ENCODE data around the gene PRR12. TPM values are rescaled to one million over a fixed set of nuclear protein-coding genes. Genes with fewer than 3 reads are reported as not detected.

The PRR12 gene
- total and polyA plus RNA-seq, 2 donors (not counting 3 experiments of a cell fraction or from before 2014, with no cell fraction given): 1.9 to 37.0 TPM

DNA sequence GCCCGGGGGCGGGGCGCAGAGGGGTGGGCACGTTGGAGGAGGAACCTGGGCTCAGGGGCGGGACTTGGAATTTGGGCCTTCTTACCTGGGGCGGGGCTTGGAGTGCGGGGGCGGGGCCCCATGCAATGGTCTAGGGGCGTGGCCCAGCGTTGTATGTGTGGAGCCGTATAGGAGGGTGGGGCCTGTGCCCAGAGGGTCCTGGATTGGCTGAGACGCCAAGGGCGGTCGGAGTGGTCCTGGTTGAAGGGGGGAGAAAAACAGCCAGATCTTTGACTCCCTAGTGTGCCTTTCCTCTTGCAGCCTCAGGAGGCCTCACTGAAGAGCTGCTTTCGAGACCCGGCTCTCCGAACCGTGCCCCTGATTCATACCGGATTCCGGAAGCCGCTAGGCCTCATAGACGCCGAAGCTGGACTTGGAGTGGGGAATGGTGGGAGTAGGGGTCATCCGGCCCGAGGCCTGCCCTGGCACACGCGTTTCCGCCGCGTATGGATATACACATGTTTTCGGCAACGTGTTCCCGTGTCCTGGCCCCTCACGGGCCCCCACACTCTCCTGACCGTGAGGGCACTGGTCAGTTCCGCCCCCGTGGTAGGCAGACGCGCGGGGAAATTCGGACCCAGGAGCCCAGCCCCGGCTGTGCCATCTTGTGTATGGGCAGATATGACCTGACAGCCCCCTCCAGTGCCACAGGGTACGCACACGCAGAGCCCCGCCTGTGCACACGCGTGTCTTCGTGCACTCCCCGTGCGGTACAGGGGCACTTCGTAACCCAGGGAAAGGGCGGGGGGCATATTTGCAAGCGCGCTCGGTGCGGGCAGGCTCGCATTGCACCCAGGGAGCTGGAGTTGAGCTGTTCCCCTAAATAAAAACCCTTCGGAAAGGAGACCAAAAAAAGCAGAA is 661 bp upstream of the PRR12 start:
- Histone ChIP-seq H3K4me1 (ENCODE audit: control insufficient read depth, extremely low read depth, insufficient read depth, low read length) (peaks cover 16% of the 10 kb centered on the region), H3K9ac (replicated peaks; ENCODE audit: extremely low read depth, insufficient read depth, low read length) (peak overlapping the region; percentile 68), H3K27ac (ENCODE audit: insufficient read depth, low read depth, low read length) (peak overlapping the region; percentile 83), H4K20me1 (replicated peaks; ENCODE audit: control insufficient read depth, extremely low read depth, insufficient read depth, low read length) (no peaks in the 10 kb centered on the region), H3K36me3 (ENCODE audit: control insufficient read depth in 2 of 2, extremely low read depth in 1 of 2, insufficient read depth in 2 of 2, low read length in 2 of 2) (peaks cover 3 to 6% of the 10 kb centered on the region in 2 experiments), H3K27me3 (ENCODE audit: control insufficient read depth in 2 of 2, insufficient read depth in 2 of 2, low read length in 2 of 2) (no peaks in the 10 kb centered on the region), H3K4me2 (ENCODE audit: insufficient read depth, low read length) (peak overlapping the region; percentile 68), H3K79me2 (ENCODE audit: control insufficient read depth, insufficient read depth, low read length) (peaks cover 31% of the 10 kb centered on the region), H3K9me3 (replicated peaks; ENCODE audit: control insufficient read depth, insufficient read depth, low read length) (no peaks in the 10 kb centered on the region), H2AFZ (ENCODE audit: low read depth, low read length) (no peak overlapping the region), H3K9me1 (replicated peaks; ENCODE audit: control insufficient read depth, extremely low read depth, insufficient read depth, low read length) (no peaks in the 10 kb centered on the region), H3K4me3 (replicated peaks in 1 of 3; ENCODE audit: insufficient read depth in 1 of 3, low read depth in 1 of 3, low read length in 3 of 3) (peak overlapping the region; percentile 3 to 88 (median 45))
- ChIA-PET POLR2A (interaction anchor here (0.6 to 1.2 kb wide), 4 partner anchors 10 to 52 kb away, joined by 3 to 11 read pairs (median 3); partner anchors contain the start of genes NOSIP, RRAS and SCAF1), CTCF (interaction anchor here (0.6 to 1.2 kb wide), 6 partner anchors 10 to 91 kb away, joined by 3 to 11 read pairs (median 4); partner anchors contain the start of gene NOSIP)
- TF ChIP-seq POLR2A (IDR thresholded peaks at IDR 0.05; ENCODE audit: low read depth, low read length): peak; percentile 85
- TF ChIP-seq GATA2 (IDR thresholded peaks at IDR 0.05; ENCODE audit: insufficient read depth, insufficient read length, low read depth, low read length): no peak
- TF ChIP-seq, protein P1, sequence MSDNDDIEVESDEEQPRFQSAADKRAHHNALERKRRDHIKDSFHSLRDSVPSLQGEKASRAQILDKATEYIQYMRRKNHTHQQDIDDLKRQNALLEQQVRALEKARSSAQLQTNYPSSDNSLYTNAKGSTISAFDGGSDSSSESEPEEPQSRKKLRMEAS (IDR thresholded peaks at IDR 0.05; ENCODE audit: insufficient read depth, insufficient read length): peak; percentile 62
- TF ChIP-seq MYC (IDR thresholded peaks at IDR 0.05; ENCODE audit: low read depth, low read length): peak; percentile 90
- TF ChIP-seq JUN (IDR thresholded peaks at IDR 0.05; ENCODE audit: borderline replicate concordance, insufficient read depth, insufficient read length, low read depth): no peak
- TF ChIP-seq, protein P2, sequence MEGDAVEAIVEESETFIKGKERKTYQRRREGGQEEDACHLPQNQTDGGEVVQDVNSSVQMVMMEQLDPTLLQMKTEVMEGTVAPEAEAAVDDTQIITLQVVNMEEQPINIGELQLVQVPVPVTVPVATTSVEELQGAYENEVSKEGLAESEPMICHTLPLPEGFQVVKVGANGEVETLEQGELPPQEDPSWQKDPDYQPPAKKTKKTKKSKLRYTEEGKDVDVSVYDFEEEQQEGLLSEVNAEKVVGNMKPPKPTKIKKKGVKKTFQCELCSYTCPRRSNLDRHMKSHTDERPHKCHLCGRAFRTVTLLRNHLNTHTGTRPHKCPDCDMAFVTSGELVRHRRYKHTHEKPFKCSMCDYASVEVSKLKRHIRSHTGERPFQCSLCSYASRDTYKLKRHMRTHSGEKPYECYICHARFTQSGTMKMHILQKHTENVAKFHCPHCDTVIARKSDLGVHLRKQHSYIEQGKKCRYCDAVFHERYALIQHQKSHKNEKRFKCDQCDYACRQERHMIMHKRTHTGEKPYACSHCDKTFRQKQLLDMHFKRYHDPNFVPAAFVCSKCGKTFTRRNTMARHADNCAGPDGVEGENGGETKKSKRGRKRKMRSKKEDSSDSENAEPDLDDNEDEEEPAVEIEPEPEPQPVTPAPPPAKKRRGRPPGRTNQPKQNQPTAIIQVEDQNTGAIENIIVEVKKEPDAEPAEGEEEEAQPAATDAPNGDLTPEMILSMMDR (IDR thresholded peaks at IDR 0.05; ENCODE audit: extremely low read depth in 1 of 2, insufficient read depth in 1 of 2, low read depth in 1 of 2, low read length in 2 of 2): peak in 1 of 2 donors; percentile 26
- peak; percentile 87 for TF ChIP-seq POLR2AphosphoS5 (IDR thresholded peaks at IDR 0.05; ENCODE audit: insufficient read depth, low read depth, low read length)
- TF ChIP-seq EZH2 (IDR thresholded peaks at IDR 0.05; ENCODE audit: borderline replicate concordance, low read depth, low read length, severe bottlenecking): no peak
- TF ChIP-seq FOS (IDR thresholded peaks at IDR 0.05; ENCODE audit: borderline replicate concordance, insufficient read depth, low read length): peak; percentile 62
- FAIRE-seq (peak; percentile 99), DNase-seq (ENCODE audit: low read depth, low spot score) (peak; percentile 96)
- TSS peak; percentile 70 for BruUV-seq (replicated peaks)
- dilution Hi-C loops (cut with MboI; ENCODE audit: extremely low pct_ligation_motif_present, low sequenced_read_pairs): no loop called here
- intact Hi-C loops (cut with micrococcal nuclease): loop anchor here (1.0 to 5.0 kb wide), 5 partner anchors 10 to 277 kb away; partner anchors contain the start of genes BCL2L12, IRF3, NOSIP and PNKP
